ENCODE data around the gene MT1G.

DNA sequence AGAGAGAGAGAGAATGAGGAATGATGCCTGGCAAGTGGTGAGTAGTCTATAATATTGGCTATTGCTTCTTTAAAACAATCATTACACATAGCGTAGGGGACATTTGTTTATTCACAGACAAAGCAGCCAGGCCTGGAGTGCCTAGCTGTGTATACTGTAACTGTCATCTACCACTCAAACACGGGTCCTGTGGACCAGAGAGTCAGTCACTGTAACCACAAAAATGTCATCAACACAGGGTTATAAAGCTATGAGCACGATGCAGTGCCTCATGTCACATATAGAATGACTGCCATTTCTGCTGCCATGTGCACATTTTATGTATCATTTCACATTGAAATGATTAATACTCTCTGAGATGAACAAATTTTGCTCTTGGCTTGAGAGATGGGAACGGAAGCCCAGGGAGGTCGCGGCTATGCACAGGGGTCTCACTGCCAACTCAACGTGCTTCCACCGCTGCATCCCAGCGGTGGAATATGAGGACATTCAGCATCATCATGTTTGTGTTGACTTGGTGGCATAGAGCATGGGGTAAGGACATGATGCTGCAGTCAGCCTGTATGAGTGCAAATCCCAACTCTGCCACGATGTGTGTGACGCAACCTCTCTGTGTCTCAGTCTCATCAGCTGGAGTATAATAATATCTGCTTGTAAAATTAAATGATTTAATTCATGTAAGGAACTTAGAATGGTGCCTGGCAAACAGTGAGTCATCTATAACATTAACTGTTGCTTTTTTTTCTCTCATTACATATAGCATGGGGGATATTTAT, 5.1 kb upstream of the MT1G start:
- TF ChIP-seq, protein P1, sequence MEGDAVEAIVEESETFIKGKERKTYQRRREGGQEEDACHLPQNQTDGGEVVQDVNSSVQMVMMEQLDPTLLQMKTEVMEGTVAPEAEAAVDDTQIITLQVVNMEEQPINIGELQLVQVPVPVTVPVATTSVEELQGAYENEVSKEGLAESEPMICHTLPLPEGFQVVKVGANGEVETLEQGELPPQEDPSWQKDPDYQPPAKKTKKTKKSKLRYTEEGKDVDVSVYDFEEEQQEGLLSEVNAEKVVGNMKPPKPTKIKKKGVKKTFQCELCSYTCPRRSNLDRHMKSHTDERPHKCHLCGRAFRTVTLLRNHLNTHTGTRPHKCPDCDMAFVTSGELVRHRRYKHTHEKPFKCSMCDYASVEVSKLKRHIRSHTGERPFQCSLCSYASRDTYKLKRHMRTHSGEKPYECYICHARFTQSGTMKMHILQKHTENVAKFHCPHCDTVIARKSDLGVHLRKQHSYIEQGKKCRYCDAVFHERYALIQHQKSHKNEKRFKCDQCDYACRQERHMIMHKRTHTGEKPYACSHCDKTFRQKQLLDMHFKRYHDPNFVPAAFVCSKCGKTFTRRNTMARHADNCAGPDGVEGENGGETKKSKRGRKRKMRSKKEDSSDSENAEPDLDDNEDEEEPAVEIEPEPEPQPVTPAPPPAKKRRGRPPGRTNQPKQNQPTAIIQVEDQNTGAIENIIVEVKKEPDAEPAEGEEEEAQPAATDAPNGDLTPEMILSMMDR (IDR thresholded peaks at IDR 0.05) = no peak
- TF ChIP-seq POLR2A (IDR thresholded peaks at IDR 0.05) = no peak
